GM19328 (cell line): Measurements from ENCODE around the gene EIF3B.
"Not testable (repeated sequence)": the region's sequence is repeated elsewhere in the genome, so short reads cannot be mapped to it uniquely, and the experiment has no call there.

ENCODE experiments used
- ATAC-seq: cut with Tn5 transposase; IDR thresholded peaks from one replicate; pipeline ENCODE4 v1.9.1; 2021; ENCODE audit warnings: mild to moderate bottlenecking, moderate library complexity; ENCODE audit not compliant: unreplicated experiment

EIF3B gene

GRCh38 chr7:2347351-2348063 is 7.1 kb upstream of the EIF3B start:
- not testable (repeated sequence) for ATAC-seq

- no peak for ATAC-seq
Measured at GRCh38 chr7:2350055-2350454, 4.6 kb upstream of the EIF3B start.

GRCh38 chr7:2350861-2351260 is 3.8 kb upstream of the EIF3B start:
- ATAC-seq: no peak

GRCh38 chr7:2353113-2353935 is 1.3 kb upstream of the EIF3B start:
- ATAC-seq: no peak

GRCh38 chr7:2353936-2354185 is 766 bp upstream of the EIF3B start:
- ATAC-seq: peak; percentile 48

GRCh38 chr7:2354939-2355704 is 495 bp downstream of the EIF3B start:
- peak; percentile 9 for ATAC-seq

GRCh38 chr7:2355705-2356008 is 1.0 kb downstream of the EIF3B start:
- ATAC-seq: no peak

DNA sequence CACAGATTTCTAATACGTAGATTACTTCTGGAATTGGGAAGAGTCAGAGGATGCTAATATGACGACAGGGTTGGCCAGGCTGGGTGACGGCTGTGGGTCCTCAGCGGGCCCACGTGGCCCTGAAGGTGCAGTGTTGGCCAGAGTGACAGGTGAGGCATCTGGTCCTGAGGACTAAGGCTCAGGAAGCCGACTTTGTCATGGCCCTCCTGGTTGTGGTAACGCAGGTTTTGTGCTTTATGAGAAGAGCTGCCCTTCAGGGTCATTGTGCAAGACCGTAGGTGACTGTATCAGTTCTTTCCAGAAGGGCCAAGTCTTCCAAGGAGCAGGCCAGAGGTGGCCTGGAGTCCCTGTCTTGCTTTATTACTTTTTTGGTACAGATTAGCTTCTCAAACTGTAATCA is 2.5 kb downstream of the EIF3B start:
- ATAC-seq: no peak

GRCh38 chr7:2357571-2357970 is 2.9 kb downstream of the EIF3B start:
- ATAC-seq: no peak

GRCh38 chr7:2358968-2359527 is 4.4 kb downstream of the EIF3B start:
- ATAC-seq: no peak

DNA sequence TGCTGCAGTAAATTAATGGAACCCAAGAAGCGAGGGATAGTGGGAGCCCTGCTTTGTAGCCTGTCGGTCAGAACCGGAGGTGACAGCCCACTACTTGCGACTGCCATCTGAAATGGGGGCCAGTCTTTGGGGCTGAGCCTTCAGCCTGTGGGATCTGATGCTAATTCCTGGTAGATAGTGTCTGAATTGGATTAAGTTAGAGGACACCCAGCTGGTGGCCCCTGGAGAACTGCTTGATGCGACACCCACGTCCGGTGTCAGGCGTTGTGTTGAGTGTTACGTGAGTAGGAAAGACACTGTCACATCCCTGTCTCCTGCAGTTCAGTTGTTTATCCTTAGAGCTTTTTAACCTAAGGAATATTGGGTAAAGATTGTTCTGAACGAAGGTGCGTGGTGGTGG is 5.0 kb downstream of the EIF3B start:
- no peak for ATAC-seq

DNA sequence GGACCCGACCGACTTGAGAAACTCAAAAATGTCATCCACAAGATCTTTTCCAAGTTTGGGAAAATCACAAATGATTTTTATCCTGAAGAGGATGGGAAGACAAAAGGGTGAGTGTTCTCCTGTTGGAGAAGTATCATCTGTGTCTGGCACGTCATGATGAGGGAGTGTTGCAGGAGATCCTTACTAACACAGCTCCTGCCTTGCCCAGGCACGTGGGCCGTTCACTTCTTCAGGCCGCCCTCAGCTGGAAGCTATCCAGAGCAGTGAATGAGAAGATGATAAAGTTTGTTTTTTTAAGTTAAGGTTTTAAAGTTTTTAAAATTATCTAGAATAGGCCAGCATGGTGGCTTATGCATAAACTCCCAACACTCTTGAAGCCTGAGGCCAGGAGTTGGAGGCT is 6.2 kb downstream of the EIF3B start:
- no peak for ATAC-seq

DNA sequence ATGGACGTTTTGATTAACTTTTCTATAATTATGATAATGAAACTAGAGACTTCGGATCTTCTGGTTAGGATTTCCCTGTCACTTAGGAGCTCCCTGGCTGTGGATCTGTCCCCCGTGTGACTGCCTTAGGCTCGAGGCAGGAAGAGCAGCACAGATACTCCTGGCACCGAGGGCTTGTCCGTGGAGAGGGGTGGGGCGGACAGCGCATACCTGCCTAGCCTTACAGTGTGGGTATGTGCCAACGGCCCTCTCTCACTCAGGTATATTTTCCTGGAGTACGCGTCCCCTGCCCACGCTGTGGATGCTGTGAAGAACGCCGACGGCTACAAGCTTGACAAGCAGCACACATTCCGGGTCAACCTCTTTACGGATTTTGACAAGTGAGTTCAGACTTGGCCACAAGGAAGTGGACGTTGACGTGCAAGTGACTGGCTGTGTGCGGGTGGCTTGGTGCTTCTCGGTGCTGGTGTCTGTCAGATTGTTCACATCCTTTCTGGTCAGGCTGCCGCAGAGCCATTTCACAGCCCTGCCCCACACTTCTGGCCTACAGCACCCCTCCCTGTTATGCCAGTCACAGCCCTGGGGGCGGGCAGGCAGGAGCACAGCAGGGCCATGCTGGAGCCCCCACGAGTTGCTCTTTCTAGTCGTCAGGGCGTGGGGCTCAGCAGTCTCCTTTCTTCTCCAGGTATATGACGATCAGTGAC is 7.9 kb downstream of the EIF3B start:
- no peak for ATAC-seq

GRCh38 chr7:2369139-2369538 is 14.5 kb downstream of the EIF3B start:
- no peak for ATAC-seq

- ATAC-seq: no peak
Measured at GRCh38 chr7:2371329-2371728, 16.7 kb downstream of the EIF3B start.

DNA sequence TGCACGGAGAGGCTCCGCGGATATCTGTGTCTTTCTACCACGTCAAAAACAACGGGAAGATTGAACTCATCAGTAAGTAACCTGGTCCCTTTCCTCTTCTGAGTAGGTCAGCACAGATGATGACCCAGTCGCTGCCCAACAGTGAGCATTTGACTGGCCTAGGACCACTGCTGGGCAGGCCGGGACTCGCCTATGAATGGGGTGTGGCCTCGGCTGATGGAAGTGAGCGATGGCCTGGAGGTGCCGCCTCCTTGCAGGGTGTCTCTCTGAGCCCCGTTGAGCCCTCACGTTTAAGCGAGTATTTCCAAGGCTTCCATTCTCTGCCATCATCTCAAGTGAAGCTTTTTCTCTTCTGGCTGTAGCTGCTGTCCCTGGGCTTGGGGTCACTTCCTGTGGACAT is 18.1 kb downstream of the EIF3B start:
- ATAC-seq: no peak

GRCh38 chr7:2373124-2373556 is 18.5 kb downstream of the EIF3B start:
- no peak for ATAC-seq

- ATAC-seq: no peak
Measured at GRCh38 chr7:2373646-2374045, 19.0 kb downstream of the EIF3B start.

- ATAC-seq: no peak
Measured at GRCh38 chr7:2374401-2374800, 19.8 kb downstream of the EIF3B start.

DNA sequence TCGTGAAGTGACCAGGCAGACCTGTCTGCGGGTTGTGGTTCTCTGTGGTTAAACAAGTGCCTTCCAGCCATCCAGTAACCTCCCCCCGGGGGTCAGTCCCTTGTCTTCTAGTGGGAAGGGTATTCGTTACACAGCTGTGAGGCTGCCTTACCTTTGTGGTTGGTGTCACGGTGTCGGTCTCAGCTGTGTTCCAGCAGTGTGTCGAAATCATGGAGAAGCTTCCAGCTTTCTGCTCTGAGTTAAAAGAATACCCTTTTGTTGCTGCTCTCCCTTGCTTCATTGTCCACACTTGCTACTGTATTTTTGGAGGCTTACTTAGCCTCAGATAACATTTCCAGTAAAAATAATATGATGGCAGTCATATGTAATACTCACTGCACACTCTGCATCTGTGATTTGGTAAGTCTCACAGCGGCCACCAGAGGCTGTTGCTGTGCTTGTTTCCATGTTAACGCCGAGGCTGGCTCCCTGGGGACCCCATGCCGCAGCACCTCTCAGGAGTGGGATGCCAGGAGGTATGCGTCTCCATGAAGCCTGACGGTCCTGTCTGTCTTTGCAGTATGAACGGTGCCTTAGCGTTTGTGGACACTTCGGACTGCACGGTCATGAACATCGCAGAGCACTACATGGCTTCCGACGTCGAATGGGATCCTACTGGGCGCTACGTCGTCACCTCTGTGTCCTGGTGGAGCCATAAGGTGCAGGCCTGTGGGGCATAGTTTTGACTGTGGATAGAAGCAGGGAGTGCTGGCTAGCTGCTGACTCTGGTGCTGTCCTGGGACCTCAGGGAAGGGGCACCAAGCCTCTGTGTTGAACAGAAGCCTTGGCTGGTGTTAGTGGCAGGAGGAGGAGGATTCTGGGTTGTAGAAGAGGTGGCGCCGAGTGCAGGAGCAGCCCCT is 20.5 kb downstream of the EIF3B start:
- no peak for ATAC-seq
